ENCODE data around the gene SHC4. TPM values are rescaled to one million over a fixed set of nuclear protein-coding genes. Genes with fewer than 3 reads are reported as not detected.

SHC4 gene
- polyA plus RNA-seq, 1 donor (not counting 4 experiments of a cell fraction or from before 2014, with no cell fraction given) = 0.94 TPM

DNA sequence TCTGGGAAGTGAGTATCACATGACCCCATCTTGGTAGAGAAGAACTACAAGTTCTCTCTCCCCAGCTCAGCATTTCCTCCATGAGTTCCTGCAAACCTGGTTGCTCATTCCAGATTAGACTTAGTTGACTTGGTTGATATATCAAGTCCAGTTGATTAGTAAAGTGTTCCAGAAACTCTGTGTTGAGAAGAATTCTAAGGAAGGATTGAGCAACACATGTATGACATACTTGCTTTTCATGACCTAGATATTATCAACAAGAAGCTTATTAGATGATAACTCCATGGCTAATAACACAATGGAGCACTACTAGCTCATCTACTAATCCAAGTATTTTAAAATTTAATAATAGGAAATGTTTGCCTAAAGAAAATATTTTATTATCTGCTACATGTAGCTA lies 92.2 kb downstream of the SHC4 start:
- no peak overlapping the region for H3K4me2 ChIP-seq (ENCODE audit: control insufficient read depth, extremely low read depth, insufficient read depth, low read depth, low read length)
- no peaks in the 10 kb centered on the region for H3K9me3 ChIP-seq (ENCODE audit: control insufficient read depth, low read depth, low read length)
- H3K27me3 ChIP-seq (ENCODE audit: control insufficient read depth, extremely low read depth, insufficient read depth, low read length) = no peaks in the 10 kb centered on the region
- no peak overlapping the region for H3K9ac ChIP-seq (ENCODE audit: control insufficient read depth, extremely low read depth, insufficient read depth, low read length)
- no peaks in the 10 kb centered on the region for H3K9me1 ChIP-seq (ENCODE audit: control insufficient read depth, extremely low read depth, insufficient read depth, low read length)
- dilution Hi-C loops (cut with MboI; ENCODE audit: extremely low pct_ligation_motif_present, low sequenced_read_pairs) = loop anchor here (5.0 kb wide), 1 partner anchor 76 kb away; no protein-coding TSS in a partner anchor
- FAIRE-seq (no peak), DNase-seq (ENCODE audit: low read depth, low spot score) (no peak)
- H3K27ac ChIP-seq (ENCODE audit: control insufficient read depth, insufficient read depth, low read length) = no peak overlapping the region
- TF ChIP-seq, protein P1, sequence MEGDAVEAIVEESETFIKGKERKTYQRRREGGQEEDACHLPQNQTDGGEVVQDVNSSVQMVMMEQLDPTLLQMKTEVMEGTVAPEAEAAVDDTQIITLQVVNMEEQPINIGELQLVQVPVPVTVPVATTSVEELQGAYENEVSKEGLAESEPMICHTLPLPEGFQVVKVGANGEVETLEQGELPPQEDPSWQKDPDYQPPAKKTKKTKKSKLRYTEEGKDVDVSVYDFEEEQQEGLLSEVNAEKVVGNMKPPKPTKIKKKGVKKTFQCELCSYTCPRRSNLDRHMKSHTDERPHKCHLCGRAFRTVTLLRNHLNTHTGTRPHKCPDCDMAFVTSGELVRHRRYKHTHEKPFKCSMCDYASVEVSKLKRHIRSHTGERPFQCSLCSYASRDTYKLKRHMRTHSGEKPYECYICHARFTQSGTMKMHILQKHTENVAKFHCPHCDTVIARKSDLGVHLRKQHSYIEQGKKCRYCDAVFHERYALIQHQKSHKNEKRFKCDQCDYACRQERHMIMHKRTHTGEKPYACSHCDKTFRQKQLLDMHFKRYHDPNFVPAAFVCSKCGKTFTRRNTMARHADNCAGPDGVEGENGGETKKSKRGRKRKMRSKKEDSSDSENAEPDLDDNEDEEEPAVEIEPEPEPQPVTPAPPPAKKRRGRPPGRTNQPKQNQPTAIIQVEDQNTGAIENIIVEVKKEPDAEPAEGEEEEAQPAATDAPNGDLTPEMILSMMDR (optimal IDR thresholded peaks at IDR 0.05 in 1 of 3, IDR thresholded peaks at IDR 0.05 in 1 of 3, conservative IDR thresholded peaks at IDR 0.05 in 1 of 3; ENCODE audit: extremely low read depth in 1 of 3, insufficient read depth in 2 of 3, low read length in 3 of 3) = no peak
- TF ChIP-seq EZH2 (IDR thresholded peaks at IDR 0.05; ENCODE audit: low read length) = no peak
- no peaks in the 10 kb centered on the region for H4K20me1 ChIP-seq (ENCODE audit: control insufficient read depth, extremely low read depth, insufficient read depth, low read length)
- peaks cover 15% of the 10 kb centered on the region for H3K4me1 ChIP-seq (ENCODE audit: control insufficient read depth, extremely low read depth, insufficient read depth, low read length)
- H2AFZ ChIP-seq (ENCODE audit: control insufficient read depth, low read length) = no peak overlapping the region
- no peaks in the 10 kb centered on the region for H3K79me2 ChIP-seq (ENCODE audit: control insufficient read depth, insufficient read depth, low read length)
- H3K36me3 ChIP-seq (ENCODE audit: control insufficient read depth in 2 of 2, extremely low read depth in 1 of 2, insufficient read depth in 2 of 2, low read length in 2 of 2) = no peaks in the 10 kb centered on the region
- no peak overlapping the region for H3K4me3 ChIP-seq (ENCODE audit: control insufficient read depth in 2 of 3, extremely low read depth in 1 of 3, insufficient read depth in 2 of 3, low read depth in 1 of 3, low read length in 3 of 3)

DNA sequence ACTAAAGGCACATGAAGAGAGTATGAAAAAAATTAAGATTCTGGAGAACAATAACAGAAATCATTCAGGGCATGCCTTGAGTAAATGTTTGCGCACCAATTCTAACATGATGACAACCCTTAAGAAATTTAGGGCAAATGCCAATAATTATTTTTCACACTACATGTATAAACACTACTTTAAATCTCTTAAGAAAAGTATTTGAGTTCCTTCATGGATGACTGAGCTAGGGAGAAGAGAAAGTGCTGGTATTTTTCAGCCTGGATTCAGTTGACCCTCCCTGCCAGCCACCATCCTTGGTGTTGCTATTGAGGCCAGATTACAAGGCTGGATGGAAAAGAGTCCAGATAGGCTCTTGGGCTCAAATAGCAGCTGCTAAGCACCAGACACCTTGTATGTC lies 93.8 kb downstream of the SHC4 start:
- Histone ChIP-seq H3K4me1 (ENCODE audit: control insufficient read depth, extremely low read depth, insufficient read depth, low read length) (peaks cover 15% of the 10 kb centered on the region), H2AFZ (ENCODE audit: control insufficient read depth, low read length) (no peak overlapping the region), H3K9me3 (ENCODE audit: control insufficient read depth, low read depth, low read length) (no peaks in the 10 kb centered on the region), H3K4me3 (ENCODE audit: control insufficient read depth in 2 of 3, extremely low read depth in 1 of 3, insufficient read depth in 2 of 3, low read depth in 1 of 3, low read length in 3 of 3) (no peak overlapping the region), H3K27ac (ENCODE audit: control insufficient read depth, insufficient read depth, low read length) (no peak overlapping the region), H3K27me3 (ENCODE audit: control insufficient read depth, extremely low read depth, insufficient read depth, low read length) (no peaks in the 10 kb centered on the region), H3K9ac (ENCODE audit: control insufficient read depth, extremely low read depth, insufficient read depth, low read length) (no peak overlapping the region), H3K9me1 (ENCODE audit: control insufficient read depth, extremely low read depth, insufficient read depth, low read length) (no peaks in the 10 kb centered on the region), H3K36me3 (ENCODE audit: control insufficient read depth in 2 of 2, extremely low read depth in 1 of 2, insufficient read depth in 2 of 2, low read length in 2 of 2) (no peaks in the 10 kb centered on the region), H3K4me2 (ENCODE audit: control insufficient read depth, extremely low read depth, insufficient read depth, low read depth, low read length) (no peak overlapping the region), H3K79me2 (ENCODE audit: control insufficient read depth, insufficient read depth, low read length) (no peaks in the 10 kb centered on the region), H4K20me1 (ENCODE audit: control insufficient read depth, extremely low read depth, insufficient read depth, low read length) (no peaks in the 10 kb centered on the region)
- FAIRE-seq (no peak), DNase-seq (ENCODE audit: low read depth, low spot score) (no peak)
- no peak for TF ChIP-seq EZH2 (IDR thresholded peaks at IDR 0.05; ENCODE audit: low read length)
- TF ChIP-seq, protein P1 (optimal IDR thresholded peaks at IDR 0.05 in 1 of 3, IDR thresholded peaks at IDR 0.05 in 1 of 3, conservative IDR thresholded peaks at IDR 0.05 in 1 of 3; ENCODE audit: extremely low read depth in 1 of 3, insufficient read depth in 2 of 3, low read length in 3 of 3) = no peak
- dilution Hi-C loops (cut with MboI; ENCODE audit: extremely low pct_ligation_motif_present, low sequenced_read_pairs) = loop anchor here (5.0 kb wide), 1 partner anchor 77 kb away; no protein-coding TSS in a partner anchor
